HEK293T (cell line): ENCODE measurements around the gene TTLL3.

Experiments
- FOXA1 ChIP-seq: fragments of 450-650 bp; IDR thresholded peaks from 2 replicates; pipeline ENCODE4 v1.6.1; 2016; ENCODE audit warnings: mild to moderate bottlenecking
- HDGF ChIP-seq: fragments of 450-650 bp; IDR thresholded peaks from 2 replicates; pipeline ENCODE4 v1.6.1; 2017; ENCODE audit warnings: antibody characterized with exemption, borderline replicate concordance
- NFRKB ChIP-seq: fragments of 450-650 bp; IDR thresholded peaks from 2 replicates; pipeline ENCODE4 v1.6.1; 2016; ENCODE audit warnings: mild to moderate bottlenecking, moderate library complexity
- SUZ12 ChIP-seq: fragments of 450-650 bp; IDR thresholded peaks from 2 replicates; pipeline ENCODE4 v1.6.1; 2016; ENCODE audit warnings: mild to moderate bottlenecking
- TF ChIP-seq, protein P1 (sequence below): fragments of 450-650 bp; IDR thresholded peaks from 2 replicates; pipeline ENCODE4 v1.6.1; 2016

DNA sequence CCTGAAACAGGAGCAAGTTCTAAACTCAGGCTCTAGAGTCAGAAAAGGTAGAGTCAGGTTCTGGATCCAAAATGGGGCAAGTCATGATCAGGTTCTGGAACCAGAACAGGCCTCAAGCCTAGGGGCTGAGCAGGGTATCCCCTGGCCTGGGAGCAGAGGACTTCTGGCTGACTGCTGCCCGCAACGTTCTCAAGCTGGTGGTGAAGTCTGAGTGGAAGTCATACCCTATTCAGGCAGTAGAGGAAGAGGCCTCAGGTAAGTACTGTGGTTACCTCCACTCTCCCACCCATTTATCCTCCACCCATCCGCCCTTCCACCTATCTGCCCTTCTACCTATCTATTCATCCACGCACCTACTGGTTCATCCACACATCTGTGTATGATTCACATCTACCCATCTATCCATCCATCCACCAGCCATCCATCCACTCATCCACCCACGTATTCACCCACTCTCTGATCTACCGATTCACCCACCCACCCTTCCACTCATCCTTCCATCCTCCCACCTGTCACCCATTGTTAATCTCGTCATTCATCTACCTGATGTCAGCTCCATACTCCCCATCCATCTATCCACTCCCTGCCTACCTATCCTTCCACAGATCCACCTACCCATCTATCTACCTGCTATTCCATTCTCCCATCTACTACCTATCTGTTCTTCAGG lies 8.7 kb downstream of the TTLL3 start:
- TF ChIP-seq HDGF (no peak), FOXA1 (no peak), SUZ12 (no peak), NFRKB (no peak)
- TF ChIP-seq, protein P1, sequence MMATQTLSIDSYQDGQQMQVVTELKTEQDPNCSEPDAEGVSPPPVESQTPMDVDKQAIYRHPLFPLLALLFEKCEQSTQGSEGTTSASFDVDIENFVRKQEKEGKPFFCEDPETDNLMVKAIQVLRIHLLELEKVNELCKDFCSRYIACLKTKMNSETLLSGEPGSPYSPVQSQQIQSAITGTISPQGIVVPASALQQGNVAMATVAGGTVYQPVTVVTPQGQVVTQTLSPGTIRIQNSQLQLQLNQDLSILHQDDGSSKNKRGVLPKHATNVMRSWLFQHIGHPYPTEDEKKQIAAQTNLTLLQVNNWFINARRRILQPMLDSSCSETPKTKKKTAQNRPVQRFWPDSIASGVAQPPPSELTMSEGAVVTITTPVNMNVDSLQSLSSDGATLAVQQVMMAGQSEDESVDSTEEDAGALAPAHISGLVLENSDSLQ, result no peak
